ENCODE data around the gene PKD1L1. TPM values are rescaled to one million over a fixed set of nuclear protein-coding genes. Genes with fewer than 3 reads are reported as not detected.

PKD1L1 gene
- polyA plus RNA-seq, 2 of the 4 experiments (the other 2 are of a cell fraction): 0.21 TPM

- FAIRE-seq: no peak
- ChIA-PET POLR2A (no interaction called here), CTCF (interaction anchor here (0.6 to 5.9 kb wide), 5 partner anchors 13 to 755 kb away, joined by 3 to 26 read pairs (median 5); no protein-coding TSS in a partner anchor)
- no peak for ATAC-seq
- WGBS (ENCODE audit: missing lambda C conversion rate): 85% methylated on average over 11 of the region's 11 CpGs
- Histone ChIP-seq H3K4me2 (no peak overlapping the region), H3K4me3 (no peak overlapping the region), H3K9me3 (no peaks in the 10 kb centered on the region), H3K27ac (no peak overlapping the region), H3K4me1 (0 out of 3 replicates have a peak, but pooled peaks cover 3% of the 10 kb centered on the region)
- DNase-seq (ENCODE audit: low read depth in 1 of 2, low spot score in 1 of 2): no peak
- TF ChIP-seq ZSCAN20 (CRISPR knock-in tag; IDR thresholded peaks at IDR 0.05): no peak
- no peak for TF ChIP-seq CTCF (IDR thresholded peaks at IDR 0.05)
- no peak for TF ChIP-seq SREBF2 (IDR thresholded peaks at IDR 0.05)
- no peak for TF ChIP-seq ZC3H11A (IDR thresholded peaks at IDR 0.05)
- no peak for TF ChIP-seq CHD4 (IDR thresholded peaks at IDR 0.05; ENCODE audit: borderline replicate concordance)
- TF ChIP-seq EP300 (IDR thresholded peaks at IDR 0.05): no peak
- TF ChIP-seq HOXB13 (CRISPR knock-in tag; IDR thresholded peaks at IDR 0.05; ENCODE audit: low read depth): no peak
- TF ChIP-seq CEBPB (IDR thresholded peaks at IDR 0.05): no peak
- TF ChIP-seq ESRRA (IDR thresholded peaks at IDR 0.05; ENCODE audit: borderline replicate concordance, low read length): no peak
- no peak for TF ChIP-seq TFCP2L1 (CRISPR knock-in tag; IDR thresholded peaks at IDR 0.05)
- no peak for TF ChIP-seq RNF2 (IDR thresholded peaks at IDR 0.05; ENCODE audit: borderline replicate concordance, low read depth)
- no peak for TF ChIP-seq BHLHE40 (IDR thresholded peaks at IDR 0.05; ENCODE audit: low read depth, low read length)
- no peak for TF ChIP-seq RCOR1 (IDR thresholded peaks at IDR 0.05; ENCODE audit: low read depth, low read length)
- TF ChIP-seq HOXB5 (CRISPR knock-in tag; IDR thresholded peaks at IDR 0.05): no peak
- TF ChIP-seq JUNB (IDR thresholded peaks at IDR 0.05): no peak
- no peak for TF ChIP-seq E2F6 (IDR thresholded peaks at IDR 0.05; ENCODE audit: borderline replicate concordance, low read depth)
- TF ChIP-seq CBX8 (IDR thresholded peaks at IDR 0.05): no peak
- no peak for TF ChIP-seq MAZ (IDR thresholded peaks at IDR 0.05; ENCODE audit: borderline replicate concordance, low read depth, low read length)
Observed at GRCh38 chr7:47950714-47951113, 2.4 kb upstream of the PKD1L1 start.

- Histone ChIP-seq H3K9me3 (no peaks in the 10 kb centered on the region), H3K27ac (no peak overlapping the region), H3K4me3 (no peak overlapping the region), H3K4me2 (no peak overlapping the region), H3K4me1 (0 out of 3 replicates have a peak, but pooled peaks cover 3% of the 10 kb centered on the region)
- TF ChIP-seq TFCP2L1 (CRISPR knock-in tag; IDR thresholded peaks at IDR 0.05) (no peak), SREBF2 (IDR thresholded peaks at IDR 0.05) (no peak), ATOH8 (CRISPR knock-in tag; IDR thresholded peaks at IDR 0.05; ENCODE audit: low read depth) (no peak)
- 61% methylated on average over 4 of the region's 4 CpGs for WGBS (ENCODE audit: missing lambda C conversion rate)
- CTCF ChIA-PET: interaction anchor here (1.7 to 5.9 kb wide), 3 partner anchors 12 to 161 kb away, joined by 5 to 26 read pairs (median 6); no protein-coding TSS in a partner anchor
- POLR2A ChIA-PET: no interaction called here
- DNase-seq (ENCODE audit: low read depth in 1 of 2, low spot score in 1 of 2) (no peak), ATAC-seq (no peak), FAIRE-seq (no peak)
Observed at GRCh38 chr7:47949703-47950102, 1.4 kb upstream of the PKD1L1 start.

GRCh38 chr7:47947355-47947749 is 914 bp downstream of the PKD1L1 start:
- DNase-seq (ENCODE audit: low read depth in 1 of 2, low spot score in 1 of 2): no peak
- Histone ChIP-seq H3K4me1 (0 out of 3 replicates have a peak, but pooled peaks cover 3% of the 10 kb centered on the region), H3K27ac (no peak overlapping the region), H3K9me3 (no peaks in the 10 kb centered on the region), H3K4me2 (no peak overlapping the region), H3K4me3 (no peak overlapping the region)
- CTCF ChIA-PET: interaction anchor here (1.0 to 5.9 kb wide), 6 partner anchors 20 to 208 kb away, joined by 3 to 46 read pairs (median 3); no protein-coding TSS in a partner anchor
- ATAC-seq: no peak
- WGBS (ENCODE audit: missing lambda C conversion rate): 90% methylated on average over 5 of the region's 7 CpGs
- no peak for FAIRE-seq
- POLR2A ChIA-PET: no interaction called here
- TF ChIP-seq TFCP2L1 (CRISPR knock-in tag; IDR thresholded peaks at IDR 0.05): no peak
- no peak for TF ChIP-seq ELK1 (IDR thresholded peaks at IDR 0.05; ENCODE audit: low read depth, low read length)
- TF ChIP-seq MAZ (IDR thresholded peaks at IDR 0.05; ENCODE audit: borderline replicate concordance, low read depth, low read length): no peak
- no peak for TF ChIP-seq RCOR1 (IDR thresholded peaks at IDR 0.05; ENCODE audit: low read depth, low read length)
- TF ChIP-seq PHF8 (IDR thresholded peaks at IDR 0.05; ENCODE audit: borderline replicate concordance, low read depth): no peak
- no peak for TF ChIP-seq CHD2 (IDR thresholded peaks at IDR 0.05; ENCODE audit: low read length, partially characterized antibody)
- TF ChIP-seq HDAC2 (IDR thresholded peaks at IDR 0.05): no peak
- TF ChIP-seq RARB (CRISPR knock-in tag; IDR thresholded peaks at IDR 0.05): no peak
- TF ChIP-seq USF2 (IDR thresholded peaks at IDR 0.05): no peak
- TF ChIP-seq POLR2A (IDR thresholded peaks at IDR 0.05; ENCODE audit: low read length): no peak
- no peak for TF ChIP-seq ZSCAN20 (CRISPR knock-in tag; IDR thresholded peaks at IDR 0.05)
- no peak for TF ChIP-seq HOXB13 (CRISPR knock-in tag; IDR thresholded peaks at IDR 0.05; ENCODE audit: low read depth)
- no peak for TF ChIP-seq ATOH8 (CRISPR knock-in tag; IDR thresholded peaks at IDR 0.05; ENCODE audit: low read depth)
